ENCODE measurements around the gene GPD1. TPM values are rescaled to one million over a fixed set of nuclear protein-coding genes. Genes with fewer than 3 reads are reported as not detected.

Gene GPD1
- total RNA-seq, 1 donor from 2014 or later = 9.0 TPM

GRCh38 chr12:50062728-50063460 is 40.9 kb upstream of the GPD1 start:
- Mint-ChIP-seq H3K36me3 (peaks cover 7% of the 10 kb centered on the region), H3K4me3 (no peak overlapping the region), H3K27me3 (peaks cover 29% of the 10 kb centered on the region), H3K27ac (no peak overlapping the region), H3K4me1 (ENCODE audit: unreplicated experiment) (no peaks in the 10 kb centered on the region), H3K9me3 (no peaks in the 10 kb centered on the region)
- DNase-seq (ENCODE audit: extremely low spot score, unreplicated experiment) = no peak
- TF ChIP-seq CTCF (conservative IDR thresholded peaks at IDR 0.05) = no peak

- Mint-ChIP-seq H3K4me1 (ENCODE audit: unreplicated experiment) (peaks cover 12% of the 10 kb centered on the region), H3K9me3 (no peaks in the 10 kb centered on the region), H3K27me3 (peaks cover 19% of the 10 kb centered on the region), H3K36me3 (peaks cover 6% of the 10 kb centered on the region), H3K27ac (no peak overlapping the region), H3K4me3 (no peak overlapping the region)
- DNase-seq (ENCODE audit: extremely low spot score, unreplicated experiment) = no peak
- no peak for TF ChIP-seq CTCF (conservative IDR thresholded peaks at IDR 0.05)
Measured at GRCh38 chr12:50065726-50066310, 38.0 kb upstream of the GPD1 start.

GRCh38 chr12:50066402-50066801 is 37.4 kb upstream of the GPD1 start:
- Mint-ChIP-seq H3K4me1 (ENCODE audit: unreplicated experiment) (peaks cover 14% of the 10 kb centered on the region), H3K9me3 (no peaks in the 10 kb centered on the region), H3K36me3 (peaks cover under 1% of the 10 kb centered on the region), H3K27me3 (peaks cover 13% of the 10 kb centered on the region), H3K27ac (no peak overlapping the region), H3K4me3 (no peak overlapping the region)
- DNase-seq (ENCODE audit: extremely low spot score, unreplicated experiment) = no peak
- TF ChIP-seq CTCF (conservative IDR thresholded peaks at IDR 0.05) = no peak

- H3K4me1 Mint-ChIP-seq (ENCODE audit: unreplicated experiment) = peaks cover 21% of the 10 kb centered on the region
- no peak for TF ChIP-seq CTCF (conservative IDR thresholded peaks at IDR 0.05)
- no peak for DNase-seq (ENCODE audit: extremely low spot score, unreplicated experiment)
- H3K9me3 Mint-ChIP-seq = no peaks in the 10 kb centered on the region
- no peak overlapping the region for H3K4me3 Mint-ChIP-seq
- H3K36me3 Mint-ChIP-seq = no peaks in the 10 kb centered on the region
- H3K27ac Mint-ChIP-seq = no peak overlapping the region
- H3K27me3 Mint-ChIP-seq = peaks cover 7% of the 10 kb centered on the region
Measured at GRCh38 chr12:50069069-50069468, 34.7 kb upstream of the GPD1 start.

- no peak overlapping the region for H3K27ac Mint-ChIP-seq
- TF ChIP-seq CTCF (conservative IDR thresholded peaks at IDR 0.05) = no peak
- H3K4me1 Mint-ChIP-seq (ENCODE audit: unreplicated experiment) = peaks cover 23% of the 10 kb centered on the region
- H3K9me3 Mint-ChIP-seq = no peaks in the 10 kb centered on the region
- no peak overlapping the region for H3K4me3 Mint-ChIP-seq
- H3K36me3 Mint-ChIP-seq = no peaks in the 10 kb centered on the region
- no peak for DNase-seq (ENCODE audit: extremely low spot score, unreplicated experiment)
- H3K27me3 Mint-ChIP-seq = peaks cover 5% of the 10 kb centered on the region
Measured at GRCh38 chr12:50069539-50069938, 34.3 kb upstream of the GPD1 start.

All from type B pancreatic cell (in vitro differentiated cells).